ENCODE results near the gene NUDT17. TPM values are rescaled to one million over a fixed set of nuclear protein-coding genes. Genes with fewer than 3 reads are reported as not detected.

The NUDT17 gene
- 4.1 and 5.9 TPM in 2 replicates for total RNA-seq

GRCh38 chr1:145845514-145846161, at the start of gene NUDT17:
NUDT17 (plus strand) TSS chr1:145845630; CDS start chr1:145845641, 11 bp downstream.

GRCh38 chr1:145823565-145824498, 21.6 kb upstream of the NUDT17 start, which contains the start of the genes POLR3C and RNF115:
POLR3C (plus strand) TSS chr1:145824200; CDS start chr1:145825777, 1,577 bp downstream.
RNF115 (minus strand) TSS chr1:145824095; CDS start chr1:145823873, 222 bp downstream.

GRCh38 chr1:145858901-145859490, 13.6 kb downstream of the NUDT17 start, which contains the start of gene PIAS3:
PIAS3 (minus strand) TSS chr1:145859081; CDS start chr1:145858990, 91 bp downstream.

GRCh38 chr1:145885738-145886287, 40.4 kb downstream of the NUDT17 start, which contains the start of gene ANKRD35:
ANKRD35 (minus strand) TSS chr1:145885866; CDS start chr1:145885758, 108 bp downstream.

Other genes starting within 250 kb of the NUDT17 start
- 15.4 and 22.3 TPM in 2 replicates for gene GPR89A, start 237.6 kb upstream of the NUDT17 start, total RNA-seq
- not detected in 2 replicates for gene PDZK1, start 138.3 kb upstream of the NUDT17 start, total RNA-seq
- not detected in 2 replicates for gene CD160, start 126.1 kb upstream of the NUDT17 start, total RNA-seq
- 15.6 and 16.7 TPM in 2 replicates for gene RNF115, start 21.5 kb upstream of the NUDT17 start, total RNA-seq
- gene POLR3C, start 21.4 kb upstream of the NUDT17 start, total RNA-seq: 31.8 and 33.6 TPM in 2 replicates
- 19.3 and 21.2 TPM in 2 replicates for gene PIAS3, start 13.5 kb downstream of the NUDT17 start, total RNA-seq
- gene ANKRD35, start 40.2 kb downstream of the NUDT17 start, total RNA-seq: 1.0 and 1.3 TPM in 2 replicates
- gene ITGA10, start 64.4 kb downstream of the NUDT17 start, total RNA-seq: 10.0 and 10.2 TPM in 2 replicates
- 22.0 and 24.6 TPM in 2 replicates for gene PEX11B, start 73.1 kb downstream of the NUDT17 start, total RNA-seq
- gene RBM8A, start 81.9 kb downstream of the NUDT17 start, total RNA-seq: 198 and 213 TPM in 2 replicates
- gene LIX1L, start 112.4 kb downstream of the NUDT17 start, total RNA-seq: 41.1 and 45.0 TPM in 2 replicates
- gene ANKRD34A, start 118.9 kb downstream of the NUDT17 start, total RNA-seq: 0.05 and 0.07 TPM in 2 replicates
- 15.9 and 20.9 TPM in 2 replicates for gene POLR3GL, start 119.1 kb downstream of the NUDT17 start, total RNA-seq
- 29.6 and 30.1 TPM in 2 replicates for gene TXNIP, start 150.9 kb downstream of the NUDT17 start, total RNA-seq
- not detected in 2 replicates for gene HJV, start 176.1 kb downstream of the NUDT17 start, total RNA-seq